GM12891 (cell line): ENCODE data around the gene CATSPER1.
"Not testable (repeated sequence)": the region's sequence is repeated elsewhere in the genome, so short reads cannot be mapped to it uniquely, and the experiment has no call there.

ENCODE experiments used
- DNase-seq: peaks from one replicate; pipeline ENCODE4 v3.0.0; 2011; ENCODE audit warnings: low spot score; ENCODE audit not compliant: insufficient read length
- FAIRE-seq: peaks from 2 replicates; lab custom pipeline; 2011; peaks lifted over from hg19 to GRCh38; lab: Jason Lieb, UNC
- PAX5 ChIP-seq: IDR thresholded peaks from 2 replicates; pipeline ENCODE4 v1.6.1; 2011; ENCODE audit warnings: low read length, moderate library complexity, mild to moderate bottlenecking; ENCODE audit not compliant: insufficient read depth, severe bottlenecking
- POLR2A ChIP-seq: IDR thresholded peaks from 2 replicates; pipeline ENCODE4 v1.6.1; 2011; ENCODE audit warnings: low read depth, low read length, control low read depth
- POLR2AphosphoS5 ChIP-seq: IDR thresholded peaks from 2 replicates; pipeline ENCODE4 v1.6.1; 2011; ENCODE audit warnings: low read depth, low read length, control low read depth
- POU2F2 ChIP-seq: IDR thresholded peaks from 2 replicates; pipeline ENCODE4 v1.6.1; 2011; ENCODE audit warnings: low read depth, mild to moderate bottlenecking, control low read depth, low read length, moderate library complexity
- SPI1 ChIP-seq: IDR thresholded peaks from 2 replicates; pipeline ENCODE4 v1.6.1; 2011; ENCODE audit warnings: low read depth, low read length, control low read depth
- TAF1 ChIP-seq: IDR thresholded peaks from 2 replicates; pipeline ENCODE4 v1.6.1; 2011; ENCODE audit warnings: low read depth, low read length, control low read depth

CATSPER1 gene

GRCh38 chr11:66013762-66014100 is 12.5 kb downstream of the CATSPER1 start:
- FAIRE-seq: no peak
- TF ChIP-seq POU2F2: no peak
- TF ChIP-seq POLR2AphosphoS5: no peak
- no peak for TF ChIP-seq TAF1
- no peak for TF ChIP-seq POLR2A
- TF ChIP-seq PAX5: no peak
- no peak for TF ChIP-seq SPI1
- no peak for DNase-seq

- TF ChIP-seq SPI1 (no peak), POU2F2 (no peak), POLR2AphosphoS5 (no peak), TAF1 (no peak), POLR2A (no peak), PAX5 (no peak)
- no peak for FAIRE-seq
- DNase-seq: no peak
Measured at GRCh38 chr11:66012946-66013761, 13.1 kb downstream of the CATSPER1 start.

- DNase-seq (no peak), FAIRE-seq (no peak)
- TF ChIP-seq SPI1: no peak
- no peak for TF ChIP-seq TAF1
- no peak for TF ChIP-seq POU2F2
- TF ChIP-seq PAX5: no peak
- no peak for TF ChIP-seq POLR2AphosphoS5
Measured at GRCh38 chr11:66012371-66012945, 13.8 kb downstream of the CATSPER1 start.

GRCh38 chr11:66011785-66012303 is 14.4 kb downstream of the CATSPER1 start, which contains the start of gene CST6:
TSS of gene CST6 (plus strand) at chr11:66012008. CDS start at chr11:66012045, 37 bp downstream.
- no peak for DNase-seq
- TF ChIP-seq POLR2AphosphoS5: no peak
- no peak for TF ChIP-seq POLR2A
- no peak for TF ChIP-seq SPI1
- TF ChIP-seq TAF1: no peak
- TF ChIP-seq PAX5: no peak
- TF ChIP-seq POU2F2: no peak
- FAIRE-seq: no peak

DNA sequence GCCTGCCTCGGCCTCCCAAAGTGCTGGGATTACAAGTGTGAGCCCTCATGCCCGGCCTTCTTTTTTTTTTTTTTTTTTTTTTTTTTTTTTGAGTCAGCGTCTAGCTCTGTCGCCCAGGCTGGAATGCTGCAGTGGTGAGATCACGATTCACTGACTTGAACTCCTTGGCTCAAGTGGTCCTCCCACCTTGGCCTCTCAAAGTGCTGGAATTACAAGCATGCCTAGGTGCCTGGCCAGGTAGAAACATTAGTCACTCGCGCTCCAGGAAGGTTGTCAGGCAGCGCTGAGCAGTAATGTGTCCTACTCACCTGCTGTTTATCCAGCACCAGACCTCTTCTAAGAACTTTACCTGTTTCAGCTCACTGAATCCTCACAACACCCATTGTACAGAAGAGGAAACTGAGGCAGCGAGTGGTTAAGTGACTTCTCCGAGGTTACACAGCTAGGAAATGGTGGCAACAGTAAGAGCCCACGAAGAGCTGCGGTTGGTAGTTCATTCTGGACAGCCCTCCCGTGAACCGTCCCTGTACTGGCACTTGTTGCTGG is 15.0 kb downstream of the CATSPER1 start:
- DNase-seq: no peak
- no peak for FAIRE-seq
- no peak for TF ChIP-seq POLR2A
- TF ChIP-seq SPI1: no peak
- TF ChIP-seq POU2F2: no peak
- TF ChIP-seq POLR2AphosphoS5: no peak
- no peak for TF ChIP-seq TAF1
- no peak for TF ChIP-seq PAX5

DNA sequence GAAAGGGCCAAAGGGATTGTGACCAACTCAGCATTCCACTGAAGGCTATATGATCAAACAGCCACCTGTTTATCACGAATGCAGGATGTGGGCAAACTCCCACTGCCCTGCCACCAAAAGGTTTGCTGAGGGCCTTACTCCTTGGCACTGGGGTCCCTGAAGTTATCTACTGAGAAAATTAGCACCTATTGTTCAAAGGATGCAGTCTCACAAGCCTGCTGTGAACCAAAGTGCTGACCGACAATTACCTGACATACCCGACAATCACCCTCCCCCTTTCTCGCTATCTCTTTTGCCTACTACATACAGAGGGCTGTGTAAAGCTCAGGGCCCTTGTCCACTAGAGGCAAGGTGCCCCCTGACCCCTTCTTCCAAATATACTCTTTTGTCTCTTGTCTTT is 16.2 kb downstream of the CATSPER1 start:
- DNase-seq, FAIRE-seq: not testable (repeated sequence)

DNA sequence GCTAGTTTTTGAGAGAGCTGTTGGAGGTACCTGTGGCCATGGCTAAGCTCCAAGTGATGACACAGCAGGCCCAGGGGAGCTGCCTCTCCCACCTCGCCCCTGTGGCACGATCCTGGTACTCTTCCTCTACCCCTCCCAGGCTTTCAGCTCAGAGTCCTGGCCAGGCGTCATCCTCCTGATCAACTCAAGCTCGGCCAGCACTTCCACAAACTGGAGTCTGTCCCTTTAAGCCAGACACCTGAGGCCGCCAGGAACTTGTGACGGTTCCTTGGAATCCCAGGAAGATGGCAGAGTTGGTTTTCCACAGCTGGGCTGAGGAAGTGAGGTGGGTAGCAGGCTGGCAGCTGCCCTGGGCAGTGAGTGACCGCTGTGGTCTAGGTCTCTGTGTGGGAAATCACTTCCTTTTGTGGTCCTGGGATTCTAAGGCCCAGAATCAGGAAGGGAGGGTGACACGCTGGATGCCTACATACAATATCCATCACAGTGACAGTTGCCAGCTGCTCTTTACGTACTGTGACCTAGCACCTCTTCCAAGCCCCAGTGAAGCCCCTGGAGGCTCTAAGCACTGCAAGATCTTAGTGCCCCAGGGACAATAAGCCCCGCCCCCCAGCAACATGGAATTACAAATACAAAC is 17.7 kb downstream of the CATSPER1 start:
- TF ChIP-seq PAX5 (no peak), POLR2A (no peak), SPI1 (no peak), TAF1 (no peak), POLR2AphosphoS5 (no peak), POU2F2 (no peak)
- DNase-seq (no peak), FAIRE-seq (no peak)

GRCh38 chr11:66008095-66008467 is 18.2 kb downstream of the CATSPER1 start:
- no peak for TF ChIP-seq POU2F2
- TF ChIP-seq TAF1: no peak
- TF ChIP-seq PAX5: no peak
- TF ChIP-seq POLR2AphosphoS5: no peak
- no peak for TF ChIP-seq SPI1
- no peak for TF ChIP-seq POLR2A
- FAIRE-seq (no peak), DNase-seq (no peak)

GRCh38 chr11:66007201-66007634 is 19.1 kb downstream of the CATSPER1 start:
- no peak for TF ChIP-seq POU2F2
- no peak for TF ChIP-seq SPI1
- no peak for TF ChIP-seq POLR2A
- TF ChIP-seq PAX5: no peak
- TF ChIP-seq POLR2AphosphoS5: no peak
- TF ChIP-seq TAF1: no peak
- DNase-seq (no peak), FAIRE-seq (no peak)

- no peak for TF ChIP-seq SPI1
- no peak for TF ChIP-seq POU2F2
- TF ChIP-seq TAF1: no peak
- no peak for TF ChIP-seq POLR2AphosphoS5
- no peak for TF ChIP-seq PAX5
- TF ChIP-seq POLR2A: no peak
- DNase-seq: no peak
- FAIRE-seq: no peak
Measured at GRCh38 chr11:66006891-66007176, 19.4 kb downstream of the CATSPER1 start.
